ENCODE results near the gene RNASEL.
A peak's percentile ranks its signal among the peaks of the same experiment; 100 is the strongest.
"Not testable (repeated sequence)": the region's sequence is repeated elsewhere in the genome, so short reads cannot be mapped to it uniquely, and the experiment has no call there.

The RNASEL gene

GRCh38 chr1:182588500-182589396, at the start of gene RNASEL:
Gene RNASEL (minus strand): TSS chr1:182589256. CDS start chr1:182586806, 2,450 bp downstream.
- DNase-seq: no peak

- DNase-seq: no peak
Measured at GRCh38 chr1:182637769-182638168, 48.7 kb upstream of the RNASEL start.

- no peak for DNase-seq
Measured at GRCh38 chr1:182635871-182636270, 46.8 kb upstream of the RNASEL start.

DNA sequence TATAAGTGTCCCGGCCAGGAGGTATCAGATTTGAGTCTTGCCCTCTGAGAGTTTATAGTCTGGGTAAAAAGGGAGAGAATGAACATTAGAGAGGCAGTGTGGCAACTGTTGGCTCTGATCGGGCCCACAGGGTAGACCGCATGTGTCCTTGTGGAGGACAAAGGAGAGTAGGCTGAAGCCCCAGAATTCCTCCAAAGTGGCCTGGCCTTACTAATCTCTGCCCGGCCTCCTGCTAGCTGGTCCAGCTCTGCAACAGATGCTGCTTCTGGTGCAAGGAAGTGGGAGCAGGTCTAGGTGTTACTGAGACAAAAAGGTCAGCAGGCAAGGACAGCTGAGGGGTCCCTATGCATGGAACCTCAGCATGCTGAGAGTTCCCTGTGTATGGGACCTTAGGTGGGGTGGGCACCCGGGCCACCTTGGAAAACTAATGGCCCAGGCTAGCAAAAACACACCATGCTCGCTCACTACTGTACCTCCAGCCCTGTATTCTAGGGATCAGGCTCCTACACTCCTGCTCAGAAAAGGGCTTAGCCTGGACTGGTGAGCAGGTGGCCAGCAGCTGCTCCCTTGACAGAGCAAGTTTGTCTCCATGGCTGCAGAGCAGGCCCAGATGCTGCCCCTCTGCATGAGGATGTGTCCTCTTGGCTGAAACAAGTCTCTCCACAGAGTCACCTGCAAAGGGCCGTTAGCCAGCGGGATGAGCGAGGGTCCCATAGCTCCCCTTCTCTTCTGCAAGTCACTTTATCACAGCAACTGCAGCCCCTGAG, 45.4 kb upstream of the RNASEL start:
- peak; percentile 61 for DNase-seq

DNA sequence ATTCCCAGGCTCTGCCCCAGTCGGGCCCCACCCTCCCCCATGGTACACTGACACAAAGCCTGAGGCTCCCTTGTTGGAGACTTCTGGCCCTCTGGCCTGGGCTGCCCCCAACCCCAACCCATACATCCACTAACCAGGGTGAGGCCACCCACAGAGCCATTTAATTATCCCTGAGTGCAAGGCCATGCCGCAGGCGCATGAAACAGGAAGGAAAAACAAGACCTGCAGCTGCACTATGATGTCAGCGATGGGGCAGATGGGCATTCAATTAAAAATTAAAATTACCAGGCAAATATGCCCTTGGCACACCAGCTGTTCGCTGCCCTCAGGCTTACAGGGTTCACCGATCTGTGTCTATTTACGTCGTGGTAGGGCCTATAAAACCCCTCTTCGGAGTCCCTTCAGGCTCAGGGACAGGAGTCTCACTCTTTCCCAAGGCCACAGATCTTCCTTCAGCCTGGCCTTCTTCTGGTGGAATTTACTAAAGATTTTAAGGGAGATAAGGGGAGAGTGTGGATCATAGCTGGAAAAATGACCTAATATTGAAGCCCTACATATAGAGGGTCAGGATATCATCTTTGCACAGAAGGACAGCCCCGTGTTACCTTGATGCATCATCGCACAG, 44.7 kb upstream of the RNASEL start:
- peak; percentile 91 for DNase-seq

GRCh38 chr1:182633031-182633430, 44.0 kb upstream of the RNASEL start:
- DNase-seq: no peak

- not testable (repeated sequence) for DNase-seq
Measured at GRCh38 chr1:182632441-182632857, 43.4 kb upstream of the RNASEL start.

DNA sequence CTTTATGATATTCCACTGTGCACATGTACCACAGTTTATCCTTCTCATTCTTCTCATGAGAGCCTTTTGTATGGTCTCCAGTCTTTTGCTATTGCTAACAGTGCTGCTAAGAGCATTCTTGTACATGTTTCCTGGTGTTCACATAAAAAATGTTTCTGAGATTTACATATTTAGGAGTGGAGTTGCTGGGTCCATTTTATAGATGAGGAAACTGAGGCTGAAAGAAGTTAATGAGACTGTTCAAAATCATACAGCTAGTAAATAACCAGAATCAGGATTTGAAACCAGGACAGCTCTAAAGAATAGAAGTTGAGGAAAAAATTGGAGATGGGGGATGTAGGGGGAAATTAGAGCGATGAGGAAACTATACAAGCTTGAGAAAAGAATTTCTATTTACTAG, 42.9 kb upstream of the RNASEL start:
- no peak for DNase-seq

DNA sequence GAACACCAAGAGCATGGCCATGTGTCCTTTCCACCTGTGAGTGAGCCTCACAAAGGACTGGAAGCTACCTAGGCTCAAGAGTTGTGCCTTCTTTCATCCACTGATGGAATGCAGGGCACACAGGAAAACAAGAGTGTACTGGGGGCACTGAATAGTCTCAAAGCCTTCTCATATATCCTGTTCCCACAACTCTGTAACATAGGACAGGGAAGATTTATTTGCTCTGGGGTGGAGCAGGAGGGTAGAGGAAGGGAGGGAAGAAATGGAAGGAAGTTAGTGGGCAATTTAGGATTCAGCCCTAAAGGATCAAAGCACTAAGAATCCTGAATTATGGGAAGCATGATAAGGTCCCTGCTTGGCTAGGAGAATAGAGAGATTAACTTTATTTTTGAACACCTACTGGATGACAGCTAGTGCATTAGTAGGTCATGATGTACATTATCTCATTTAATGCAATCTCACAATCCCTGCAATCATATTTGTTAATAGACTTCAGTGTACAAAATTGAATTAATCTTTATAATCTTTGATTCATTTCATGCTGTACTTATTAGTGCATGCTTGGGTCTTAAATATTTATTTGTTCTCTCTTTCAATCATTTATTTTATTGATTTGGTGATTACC, 42.1 kb upstream of the RNASEL start:
- no peak for DNase-seq

DNA sequence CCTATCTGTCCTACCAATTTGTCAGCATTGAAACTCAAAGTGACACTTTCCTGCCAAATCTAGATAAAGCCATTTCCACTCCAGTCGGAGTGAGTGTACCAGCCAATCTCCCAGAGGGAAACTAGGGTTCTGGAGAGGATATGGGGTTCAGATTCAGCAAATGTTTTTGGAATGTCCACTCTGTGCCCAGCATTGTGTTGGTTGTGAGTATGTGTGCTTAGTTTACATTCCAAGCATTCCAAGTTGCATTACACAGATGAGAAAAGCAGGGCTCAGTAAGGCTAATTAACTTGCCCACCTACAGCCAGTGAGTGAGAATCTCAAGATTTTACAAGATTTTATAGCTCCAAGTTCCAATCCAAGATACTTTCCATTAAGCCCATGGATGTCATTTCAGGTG, 41.5 kb upstream of the RNASEL start:
- no peak for DNase-seq

GRCh38 chr1:182629499-182630096, 40.5 kb upstream of the RNASEL start:
- DNase-seq: no peak

DNA sequence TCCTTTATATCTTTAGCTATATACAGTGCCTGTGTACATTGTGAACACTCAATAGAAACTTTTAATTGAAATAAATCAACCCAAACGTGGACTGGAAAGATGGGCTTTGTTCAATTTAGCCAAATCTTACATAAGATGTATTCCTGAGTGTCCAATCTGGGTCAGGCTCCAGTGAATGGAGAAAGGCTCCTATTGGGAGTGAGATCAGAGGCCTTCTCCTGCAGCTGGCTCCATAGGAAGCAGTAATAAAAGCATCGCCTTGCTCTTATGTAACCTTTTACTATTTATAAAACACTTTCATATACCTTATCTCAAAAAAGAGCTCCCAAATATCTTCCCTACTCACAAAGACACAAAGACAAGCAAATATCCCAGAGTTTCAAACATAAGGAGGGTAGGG, 40.0 kb upstream of the RNASEL start:
- DNase-seq: no peak

DNA sequence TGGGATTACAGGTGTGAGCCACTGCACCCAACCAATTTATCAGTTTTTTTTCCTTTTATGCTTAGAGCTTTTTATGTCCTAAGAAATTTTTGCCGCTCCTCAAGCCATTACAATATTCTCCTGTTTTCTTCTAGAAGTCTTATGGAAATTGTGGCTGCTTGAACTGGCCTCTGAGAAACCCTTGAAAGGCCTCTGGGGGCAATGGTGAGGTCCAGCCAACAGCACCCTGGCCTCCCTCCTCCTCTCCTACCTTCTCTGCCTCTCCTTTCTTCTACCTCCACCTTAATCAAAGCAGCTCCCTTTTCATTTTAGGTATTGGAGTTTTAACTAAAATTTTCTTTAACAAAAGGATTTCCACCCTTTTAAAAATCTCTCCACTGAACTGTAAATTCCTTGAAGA, 39.6 kb upstream of the RNASEL start:
- DNase-seq: no peak

- DNase-seq: no peak
Measured at GRCh38 chr1:182627622-182628021, 38.6 kb upstream of the RNASEL start.

DNA sequence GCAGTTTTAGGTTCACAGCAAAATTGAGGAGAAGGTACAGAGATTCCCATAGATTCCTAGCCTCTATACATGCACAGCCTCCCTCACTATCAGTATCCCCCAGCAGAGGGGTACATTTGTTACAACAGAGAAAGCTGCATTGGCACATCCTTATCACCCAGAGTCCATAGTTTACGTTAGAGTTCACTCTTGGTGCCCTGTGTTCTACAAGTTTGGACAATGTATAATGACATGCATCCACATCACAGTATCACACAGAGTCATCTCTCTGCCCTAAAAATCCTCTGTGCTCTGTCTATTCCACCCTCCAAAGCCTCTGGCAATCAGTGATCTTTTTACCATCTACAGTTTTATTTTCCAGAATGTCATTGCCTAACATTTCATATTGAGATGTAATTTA, 37.5 kb upstream of the RNASEL start:
- DNase-seq: no peak

GRCh38 chr1:182625719-182626504, 36.9 kb upstream of the RNASEL start:
- DNase-seq: no peak

DNA sequence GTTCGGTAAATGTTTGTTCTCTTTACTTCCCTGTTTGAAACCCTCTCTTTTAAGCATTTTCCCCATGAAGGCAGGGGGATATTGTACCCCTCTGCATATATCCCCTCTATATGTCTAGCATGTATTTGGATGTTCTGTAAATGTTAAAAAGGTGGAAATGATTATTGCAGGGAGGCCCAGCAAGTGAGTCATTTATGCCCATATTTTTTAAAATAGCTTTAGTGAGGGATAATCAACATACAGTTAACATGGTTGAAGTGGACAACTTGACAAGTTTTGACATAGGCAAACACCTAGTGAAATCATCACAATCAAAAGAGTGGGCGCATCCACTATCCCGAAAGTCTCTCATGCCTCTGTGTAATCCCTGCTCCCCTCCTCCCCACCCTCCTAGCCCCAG, 36.0 kb upstream of the RNASEL start:
- no peak for DNase-seq

- no peak for DNase-seq
Measured at GRCh38 chr1:182624577-182624976, 35.5 kb upstream of the RNASEL start.

GRCh38 chr1:182622901-182623528, 34.0 kb upstream of the RNASEL start:
- no peak for DNase-seq

- DNase-seq: no peak
Measured at GRCh38 chr1:182621906-182622305, 32.9 kb upstream of the RNASEL start.

- no peak for DNase-seq
Measured at GRCh38 chr1:182620924-182621585, 32.0 kb upstream of the RNASEL start.

Measured in NCI-H1092 (cell line).